ENCODE data around the gene DNAH14.

GRCh38 chr1:225224287-225224686 is 294.8 kb downstream of the DNAH14 start:
- TF ChIP-seq CTCF (IDR thresholded peaks at IDR 0.05) (no peak), POLR2A (IDR thresholded peaks at IDR 0.05) (no peak)
